Hematopoietic multipotent progenitor cell treated with erythropoietin and hydrocortisone succinate and interleukin-3 and kit ligand, for 8 days (in vitro differentiated cells): ENCODE measurements around the gene GRM2.

Source experiments
- DNase-seq: peaks from one replicate; pipeline ENCODE4 v3.0.0-alpha.2; 2015

The GRM2 gene

DNA sequence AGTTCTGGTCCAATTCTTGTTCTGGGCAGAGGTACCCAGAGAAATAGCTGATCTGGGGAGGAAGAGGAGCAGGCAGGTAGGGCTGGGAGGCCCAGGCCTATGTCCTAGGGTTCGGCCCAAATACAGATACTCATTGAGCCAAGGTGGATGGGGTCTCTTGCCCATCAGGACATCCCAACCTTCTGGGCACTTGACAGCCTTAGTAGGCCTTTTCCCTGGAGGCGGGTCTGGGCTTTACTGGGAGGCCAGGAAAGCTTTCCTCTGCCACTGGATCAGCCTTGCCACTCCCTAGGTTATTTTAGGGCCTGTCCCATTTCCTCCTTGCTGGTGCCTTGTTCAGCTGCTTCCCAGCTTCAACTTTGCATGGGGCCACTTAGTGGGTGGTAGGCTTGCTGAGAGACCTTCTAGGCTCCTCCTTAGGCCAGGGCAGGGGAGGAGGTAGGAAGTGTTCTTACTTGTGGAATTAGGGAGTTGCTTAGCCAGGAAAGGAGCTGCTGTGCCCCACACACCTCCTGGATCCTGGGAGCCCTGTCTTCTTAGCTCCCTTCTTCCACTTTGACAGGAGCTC lies 26.1 kb upstream of the GRM2 start:
- DNase-seq: no peak

DNA sequence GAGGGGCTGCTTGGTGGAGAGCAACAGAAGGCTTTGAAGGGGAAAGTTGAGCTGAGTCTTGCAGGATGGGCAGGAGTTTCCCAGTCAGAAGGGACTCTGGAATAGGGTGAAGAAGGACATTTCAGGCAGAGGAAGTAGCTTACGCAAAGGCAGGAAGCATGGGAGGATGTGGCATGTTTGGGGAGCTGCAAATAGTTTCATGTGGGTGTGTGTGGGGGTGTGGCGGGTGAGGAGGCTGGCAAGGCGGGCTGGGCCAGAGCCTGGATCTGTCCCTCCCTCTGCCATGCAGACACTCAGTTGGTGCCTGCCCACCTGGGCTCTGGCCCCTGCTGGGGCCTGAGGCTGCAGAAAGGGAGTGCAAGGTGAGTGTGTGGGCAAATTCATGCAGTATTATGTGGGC lies 25.4 kb upstream of the GRM2 start:
- DNase-seq: peak; percentile 58

DNA sequence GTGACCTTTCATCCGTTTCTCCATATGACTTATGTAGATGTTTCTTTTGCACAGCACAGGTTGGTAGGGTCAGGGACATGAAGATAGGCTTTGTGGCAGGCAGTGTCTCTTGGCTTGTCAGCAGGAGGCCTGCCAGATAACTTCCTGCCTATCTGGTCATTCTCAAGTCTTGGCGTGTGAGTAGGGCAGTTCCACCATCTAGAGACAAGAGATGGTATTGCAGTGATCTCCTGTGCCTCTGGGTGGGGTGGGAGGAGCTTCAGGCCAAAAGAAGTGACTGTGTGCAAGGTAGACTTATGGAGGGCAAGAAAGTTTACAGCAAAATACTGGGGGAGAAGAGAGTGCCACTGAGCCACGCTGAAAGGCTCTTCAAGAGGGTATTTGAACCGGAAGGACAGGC lies 24.8 kb upstream of the GRM2 start:
- DNase-seq: peak; percentile 97

DNA sequence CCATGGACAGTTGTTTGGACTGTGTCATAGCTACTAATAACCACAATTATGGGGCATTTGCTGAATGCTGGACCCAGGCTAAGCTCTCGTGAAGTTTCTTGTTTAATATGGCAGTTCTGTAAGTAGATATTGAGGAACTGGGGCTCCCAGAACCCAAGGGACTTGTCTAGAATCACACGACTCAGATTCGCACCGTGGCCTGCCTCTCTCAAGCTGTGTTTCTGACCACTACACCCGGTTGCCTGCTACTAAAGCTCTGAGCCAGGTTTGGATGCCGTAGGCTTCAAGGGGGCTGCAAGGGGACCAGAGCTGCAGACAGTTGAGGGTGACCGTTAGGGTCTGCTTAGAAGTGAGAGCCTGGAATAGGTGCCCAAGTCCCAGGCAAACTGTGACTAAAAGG lies 24.3 kb upstream of the GRM2 start:
- no peak for DNase-seq

DNA sequence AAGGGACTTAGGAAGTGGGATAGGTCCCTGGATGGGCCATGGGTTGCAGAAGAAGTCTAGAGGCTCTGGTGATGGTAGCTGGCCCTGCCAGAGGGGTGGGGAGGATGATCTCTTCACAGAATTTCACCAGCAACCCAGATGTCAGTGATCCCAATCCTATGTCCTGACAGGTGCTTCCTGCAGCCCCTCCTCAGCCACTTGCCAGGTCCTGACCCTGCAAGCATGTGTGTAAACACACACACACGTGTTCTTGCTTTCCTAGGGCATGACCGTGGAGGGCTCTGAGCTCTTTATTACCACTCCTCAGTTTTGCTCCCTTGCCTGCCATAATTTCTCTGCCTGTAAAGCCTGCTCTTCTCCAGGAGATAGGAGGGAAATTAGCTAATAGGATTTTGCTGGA lies 23.3 kb upstream of the GRM2 start:
- no peak for DNase-seq

GRCh38 chr3:51684971-51685751 lies 21.7 kb upstream of the GRM2 start:
- peak; percentile 71 for DNase-seq

DNA sequence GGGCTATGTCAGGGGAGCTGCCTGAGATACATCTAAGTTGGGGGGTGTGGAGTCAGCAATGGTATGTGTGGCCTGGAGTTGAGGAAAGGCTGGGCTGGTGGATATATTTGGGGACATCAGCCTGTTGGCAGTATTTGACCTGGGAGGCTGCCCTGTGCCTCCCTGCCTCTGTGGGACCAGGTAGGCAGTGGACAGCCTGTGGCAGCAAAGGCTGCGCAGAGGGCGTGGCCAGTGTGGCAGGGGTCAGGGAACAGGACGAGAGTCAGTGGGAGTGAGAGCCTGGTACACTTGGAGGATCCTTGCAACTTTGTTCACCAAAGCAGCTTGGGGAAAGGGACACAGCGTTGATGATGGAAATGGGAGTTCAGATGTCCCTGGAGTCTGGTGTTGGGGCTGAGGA lies 20.8 kb upstream of the GRM2 start:
- DNase-seq: no peak

GRCh38 chr3:51686512-51687215 lies 20.2 kb upstream of the GRM2 start:
- peak; percentile 93 for DNase-seq

GRCh38 chr3:51687431-51688205 lies 19.2 kb upstream of the GRM2 start:
- DNase-seq: no peak

GRCh38 chr3:51688206-51688600 lies 18.7 kb upstream of the GRM2 start:
- no peak for DNase-seq

- DNase-seq: peak; percentile 19
Observed at GRCh38 chr3:51691021-51691420, 15.8 kb upstream of the GRM2 start.

DNA sequence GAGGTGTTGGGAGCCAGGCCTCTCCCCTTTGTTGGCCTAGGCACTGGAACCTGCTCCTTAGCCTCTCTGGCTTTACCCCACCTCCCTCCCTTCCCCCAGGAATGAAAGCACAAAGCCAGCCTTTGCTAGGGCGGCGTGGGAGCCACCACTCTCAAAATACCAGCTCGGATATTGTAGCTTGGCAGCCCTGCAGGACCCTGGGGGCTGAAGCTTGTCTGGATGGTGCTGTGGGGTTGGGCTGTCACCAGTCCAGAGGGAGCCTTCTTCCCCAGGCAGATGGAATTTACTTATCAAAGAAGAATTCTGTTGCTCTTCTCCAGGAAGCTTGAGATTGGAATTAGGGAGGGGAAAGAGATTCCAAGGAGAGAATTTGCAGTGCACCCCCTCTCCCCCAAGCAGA lies 14.9 kb upstream of the GRM2 start:
- DNase-seq: no peak

DNA sequence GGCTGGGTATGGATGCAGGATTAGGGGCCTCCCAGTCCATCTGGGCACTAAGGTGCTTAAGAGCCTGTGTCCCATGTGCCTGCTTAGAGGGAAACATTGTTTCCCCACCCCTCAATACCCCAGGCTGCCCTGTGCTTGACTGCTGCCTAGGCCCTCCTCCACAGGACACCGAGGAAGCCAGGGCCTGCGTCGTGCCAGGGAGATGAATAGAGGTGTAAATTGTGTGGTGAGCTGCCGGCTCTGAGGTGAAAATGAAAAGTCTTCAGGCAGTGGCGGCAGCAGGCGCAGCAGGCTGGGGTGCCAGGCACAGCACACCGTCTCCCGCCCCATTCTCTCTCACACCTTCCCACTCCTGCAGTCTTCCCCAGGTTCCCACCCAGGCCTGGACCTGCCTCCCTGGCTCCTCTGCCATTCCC lies 13.9 kb upstream of the GRM2 start:
- DNase-seq: no peak

GRCh38 chr3:51696954-51697353 lies 9.9 kb upstream of the GRM2 start:
- no peak for DNase-seq

- no peak for DNase-seq
Observed at GRCh38 chr3:51698209-51698608, 8.7 kb upstream of the GRM2 start.

- DNase-seq: no peak
Observed at GRCh38 chr3:51700403-51700802, 6.5 kb upstream of the GRM2 start.

- no peak for DNase-seq
Observed at GRCh38 chr3:51702156-51702555, 4.7 kb upstream of the GRM2 start.

- no peak for DNase-seq
Observed at GRCh38 chr3:51703068-51703760, 3.7 kb upstream of the GRM2 start.

GRCh38 chr3:51703761-51704510 lies 2.9 kb upstream of the GRM2 start:
- DNase-seq: no peak

DNA sequence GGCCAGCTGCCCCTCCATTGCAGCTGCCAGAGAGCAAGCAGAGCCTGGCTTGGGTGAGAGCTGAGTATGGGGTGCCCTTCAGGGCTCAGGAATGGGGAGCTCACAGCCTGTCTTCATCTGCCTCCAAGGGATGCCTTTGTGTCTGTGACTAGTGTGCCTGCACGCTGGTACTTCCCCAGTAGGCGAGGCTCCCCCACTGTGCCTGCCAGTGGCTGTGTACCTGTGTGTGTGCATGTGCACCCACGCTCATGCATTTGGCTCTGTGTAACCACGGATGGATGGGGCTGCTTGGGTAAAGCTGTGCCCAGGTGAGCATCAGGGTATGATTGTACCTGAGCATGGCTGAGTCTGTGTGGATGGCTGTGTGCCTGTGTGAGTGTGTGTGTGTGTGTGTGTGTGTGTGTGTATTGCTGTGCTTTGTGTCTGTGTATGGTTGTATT lies 2.3 kb upstream of the GRM2 start:
- no peak for DNase-seq

GRCh38 chr3:51705276-51706020 lies 1.4 kb upstream of the GRM2 start:
- no peak for DNase-seq
